Measurements from ENCODE around the gene SEMA6B. TPM values are rescaled to one million over a fixed set of nuclear protein-coding genes. Genes with fewer than 3 reads are reported as not detected.

SEMA6B gene
- polyA plus RNA-seq, 1 of the 3 experiments (the other 2 are of a cell fraction) = 3.7 TPM

GRCh38 chr19:4591320-4591719, 31.8 kb upstream of the SEMA6B start:
- 21% methylated on average over 6 of the region's 6 CpGs for WGBS (ENCODE audit: low lambda C conversion rate)
- no peak overlapping the region for H3K9ac ChIP-seq

More at GRCh38 chr19:4591320-4591719, 31.8 kb upstream of the SEMA6B start:
- no peaks in the 10 kb centered on the region for H3F3A ChIP-seq (replicated peaks; ENCODE audit: insufficient read depth)
- CTCF ChIA-PET = interaction anchor here (5.2 to 9.9 kb wide), 3 partner anchors 15 to 46 kb away, joined by 27 to 93 read pairs (median 46); no protein-coding TSS in a partner anchor
- H3K9me3 ChIP-seq = no peaks in the 10 kb centered on the region
- no peak for DNase-seq
- no peak overlapping the region for H3K27ac ChIP-seq (ENCODE audit: low read depth in 2 of 2, low read length in 1 of 2)
- no peak overlapping the region for H3K4me2 ChIP-seq
- no peaks in the 10 kb centered on the region for H4K20me1 ChIP-seq (ENCODE audit: insufficient read depth)
- H3K79me2 ChIP-seq (ENCODE audit: insufficient read depth) = no peaks in the 10 kb centered on the region
- POLR2A ChIA-PET = no interaction called here
- H3K4me3 ChIP-seq (ENCODE audit: low read depth in 2 of 2, low read length in 1 of 2) = no peak overlapping the region
- H3K9me2 ChIP-seq = no peaks in the 10 kb centered on the region
- H3K4me1 ChIP-seq (ENCODE audit: control insufficient read depth in 1 of 2, insufficient read depth in 2 of 2, low read depth in 1 of 2, low read length in 1 of 2) = no peaks in the 10 kb centered on the region
- TF ChIP-seq, protein P1, sequence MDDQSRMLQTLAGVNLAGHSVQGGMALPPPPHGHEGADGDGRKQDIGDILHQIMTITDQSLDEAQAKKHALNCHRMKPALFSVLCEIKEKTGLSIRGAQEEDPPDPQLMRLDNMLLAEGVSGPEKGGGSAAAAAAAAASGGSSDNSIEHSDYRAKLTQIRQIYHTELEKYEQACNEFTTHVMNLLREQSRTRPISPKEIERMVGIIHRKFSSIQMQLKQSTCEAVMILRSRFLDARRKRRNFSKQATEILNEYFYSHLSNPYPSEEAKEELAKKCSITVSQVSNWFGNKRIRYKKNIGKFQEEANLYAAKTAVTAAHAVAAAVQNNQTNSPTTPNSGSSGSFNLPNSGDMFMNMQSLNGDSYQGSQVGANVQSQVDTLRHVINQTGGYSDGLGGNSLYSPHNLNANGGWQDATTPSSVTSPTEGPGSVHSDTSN (IDR thresholded peaks at IDR 0.05) = no peak
- no peak for TF ChIP-seq RXRA (IDR thresholded peaks at IDR 0.05; ENCODE audit: borderline replicate concordance, low read depth)
- no peak for TF ChIP-seq REST (IDR thresholded peaks at IDR 0.05; ENCODE audit: low read depth, low read length)
- no peak for TF ChIP-seq GATA2 (CRISPR knock-in tag; IDR thresholded peaks at IDR 0.05)
- no peak for TF ChIP-seq YY1 (IDR thresholded peaks at IDR 0.05; ENCODE audit: low read depth)
- no peak for TF ChIP-seq CHD2 (IDR thresholded peaks at IDR 0.05; ENCODE audit: low read length, partially characterized antibody)
- TF ChIP-seq RAD21 (IDR thresholded peaks at IDR 0.05; ENCODE audit: low read length) = no peak
- no peak for TF ChIP-seq TCF12 (IDR thresholded peaks at IDR 0.05)
- no peak for TF ChIP-seq TEAD4 (IDR thresholded peaks at IDR 0.05; ENCODE audit: borderline replicate concordance, insufficient read depth)
- TF ChIP-seq RCOR1 (IDR thresholded peaks at IDR 0.05; ENCODE audit: low read length) = no peak
- TF ChIP-seq FOSL2 (IDR thresholded peaks at IDR 0.05; ENCODE audit: borderline replicate concordance, low read depth) = no peak
- no peak for TF ChIP-seq RFX5 (IDR thresholded peaks at IDR 0.05; ENCODE audit: low read length)
- TF ChIP-seq EP300 (IDR thresholded peaks at IDR 0.05; ENCODE audit: borderline replicate concordance in 1 of 2, low read depth in 1 of 2, low read length in 1 of 2) = no peak
- TF ChIP-seq, protein P2, sequence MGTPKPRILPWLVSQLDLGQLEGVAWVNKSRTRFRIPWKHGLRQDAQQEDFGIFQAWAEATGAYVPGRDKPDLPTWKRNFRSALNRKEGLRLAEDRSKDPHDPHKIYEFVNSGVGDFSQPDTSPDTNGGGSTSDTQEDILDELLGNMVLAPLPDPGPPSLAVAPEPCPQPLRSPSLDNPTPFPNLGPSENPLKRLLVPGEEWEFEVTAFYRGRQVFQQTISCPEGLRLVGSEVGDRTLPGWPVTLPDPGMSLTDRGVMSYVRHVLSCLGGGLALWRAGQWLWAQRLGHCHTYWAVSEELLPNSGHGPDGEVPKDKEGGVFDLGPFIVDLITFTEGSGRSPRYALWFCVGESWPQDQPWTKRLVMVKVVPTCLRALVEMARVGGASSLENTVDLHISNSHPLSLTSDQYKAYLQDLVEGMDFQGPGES (IDR thresholded peaks at IDR 0.05; ENCODE audit: low read depth, low read length) = no peak
- TF ChIP-seq MEF2A (IDR thresholded peaks at IDR 0.05; ENCODE audit: borderline replicate concordance, low read depth) = no peak
- TF ChIP-seq TAF1 (IDR thresholded peaks at IDR 0.05; ENCODE audit: borderline replicate concordance, low read depth, low read length) = no peak
- no peak for TF ChIP-seq USF1 (IDR thresholded peaks at IDR 0.05; ENCODE audit: borderline replicate concordance, low read depth)
- H3K36me3 ChIP-seq (replicated peaks in 1 of 2; ENCODE audit: control insufficient read depth in 1 of 2, insufficient read depth in 2 of 2, low read length in 1 of 2) = no peaks in the 10 kb centered on the region
- H3K27me3 ChIP-seq (ENCODE audit: insufficient read depth) = peaks cover 33% of the 10 kb centered on the region; the same call in 1 of the 2 replicates
- no peak overlapping the region for H2AFZ ChIP-seq (ENCODE audit: low read depth)
